ENCODE measurements around the gene PRSS50. TPM values are rescaled to one million over a fixed set of nuclear protein-coding genes. Genes with fewer than 3 reads are reported as not detected.
A peak's percentile ranks its signal among the peaks of the same experiment; 100 is the strongest.

PRSS50 gene
- total RNA-seq, 1 donor: not detected

DNA sequence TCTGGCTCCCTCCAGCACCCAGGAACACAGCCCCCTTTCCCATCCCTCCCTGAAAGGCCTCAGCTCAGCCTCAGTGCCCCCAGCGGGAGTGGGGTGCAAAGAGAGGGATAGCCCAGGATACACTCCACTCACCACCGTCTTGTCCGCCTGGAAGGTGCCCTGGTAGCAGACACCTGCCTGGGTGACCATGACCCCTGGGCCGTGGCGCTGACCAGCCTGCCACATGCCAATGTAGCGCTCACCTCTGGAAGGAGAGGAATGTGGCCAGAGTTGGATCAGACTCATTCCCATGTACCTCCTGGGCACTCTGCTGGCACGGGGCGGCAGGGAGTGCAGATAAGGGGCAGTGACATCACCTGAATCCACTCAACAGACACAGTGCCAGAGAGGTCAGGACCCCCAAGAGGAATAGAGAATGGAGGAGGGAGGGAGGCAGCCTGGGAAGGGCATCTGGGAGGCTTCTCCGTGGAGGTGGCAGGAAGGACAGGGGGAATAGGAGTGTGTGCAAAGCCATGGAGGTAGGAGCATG, 37.3 kb downstream of the PRSS50 start:
- TF ChIP-seq CTCF (IDR thresholded peaks at IDR 0.05; ENCODE audit: insufficient read depth, low read length): no peak
- H3K4me3 ChIP-seq (ENCODE audit: low read depth, low read length): no peak overlapping the region
- no peak for DNase-seq (ENCODE audit: low read depth)

GRCh38 chr3:46679681-46680080, 38.0 kb downstream of the PRSS50 start:
- no peak overlapping the region for H3K4me3 ChIP-seq (ENCODE audit: low read depth, low read length)
- no peak for DNase-seq (ENCODE audit: low read depth)
- TF ChIP-seq CTCF (IDR thresholded peaks at IDR 0.05; ENCODE audit: insufficient read depth, low read length): no peak

- no peak for TF ChIP-seq CTCF (IDR thresholded peaks at IDR 0.05; ENCODE audit: insufficient read depth, low read length)
- no peak for DNase-seq (ENCODE audit: low read depth)
- H3K4me3 ChIP-seq (ENCODE audit: low read depth, low read length): no peak overlapping the region
Observed at GRCh38 chr3:46678280-46678679, 39.4 kb downstream of the PRSS50 start.

DNA sequence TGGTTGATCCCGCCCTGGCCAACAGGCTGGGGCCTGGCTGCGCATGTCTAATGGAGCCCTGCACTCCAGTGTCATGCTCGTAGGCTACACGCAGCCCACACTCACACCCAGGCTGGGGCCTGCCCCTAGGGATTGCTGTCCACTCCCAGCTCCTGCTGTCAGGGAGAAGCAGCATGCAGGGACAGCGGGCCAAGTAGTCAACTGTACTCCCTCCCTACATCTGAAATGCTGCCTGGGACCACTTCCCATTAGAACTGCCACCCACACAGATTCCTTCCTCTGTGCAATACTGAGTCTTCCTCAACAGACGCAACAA, 40.3 kb downstream of the PRSS50 start:
- TF ChIP-seq CTCF (IDR thresholded peaks at IDR 0.05; ENCODE audit: insufficient read depth, low read length): no peak
- DNase-seq (ENCODE audit: low read depth): no peak
- H3K4me3 ChIP-seq (ENCODE audit: low read depth, low read length): no peak overlapping the region

- DNase-seq (ENCODE audit: low read depth): no peak
- no peak overlapping the region for H3K4me3 ChIP-seq (ENCODE audit: low read depth, low read length)
- no peak for TF ChIP-seq CTCF (IDR thresholded peaks at IDR 0.05; ENCODE audit: insufficient read depth, low read length)
Observed at GRCh38 chr3:46676601-46677410, 40.9 kb downstream of the PRSS50 start.

DNA sequence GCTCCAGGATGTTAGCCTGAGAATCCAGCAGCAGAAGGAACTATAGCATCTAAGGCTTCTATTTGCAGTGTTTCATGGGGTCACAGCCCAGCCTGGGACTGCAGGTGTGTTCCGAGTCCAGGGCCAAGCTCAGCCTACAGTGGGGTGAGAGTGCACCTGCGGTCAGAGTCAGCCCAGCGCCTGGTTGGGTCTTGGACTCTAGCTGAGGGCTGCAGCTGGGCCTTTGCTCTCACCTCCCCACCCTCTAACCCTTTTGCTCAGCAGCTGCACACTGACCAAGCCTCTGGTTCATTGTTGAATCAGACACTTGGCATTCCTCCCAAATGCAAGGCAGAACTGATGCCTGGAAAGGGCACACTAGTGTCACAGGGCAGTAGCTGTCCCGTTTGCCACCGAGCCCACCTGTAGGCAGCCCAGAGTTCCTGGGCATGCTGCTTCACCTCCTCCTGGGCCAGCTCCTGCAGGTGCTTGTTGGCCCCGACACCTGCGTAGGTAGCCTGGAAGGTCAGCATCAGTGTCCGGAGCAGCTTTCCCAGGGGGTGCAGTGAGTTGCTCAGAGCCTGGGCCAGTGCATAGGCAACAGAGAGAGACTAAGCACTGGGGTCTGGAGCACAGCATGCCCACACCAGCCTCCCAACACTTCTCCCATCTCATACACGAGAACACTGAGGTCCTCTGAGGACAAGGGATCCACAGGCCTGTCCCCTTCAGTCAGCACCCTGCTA, 41.7 kb downstream of the PRSS50 start:
- TF ChIP-seq CTCF (IDR thresholded peaks at IDR 0.05; ENCODE audit: insufficient read depth, low read length): no peak
- no peak overlapping the region for H3K4me3 ChIP-seq (ENCODE audit: low read depth, low read length)
- peak; percentile 22 for DNase-seq (ENCODE audit: low read depth)

Measured in fibroblast of the aortic adventitia (primary cell).